NCI-H1694 (cell line): Measurements from ENCODE around the gene CYP27A1.

Experiments
- DNase-seq: peaks from one replicate; lab custom pipeline; 2025; lab: John Stamatoyannopoulos, UW

The CYP27A1 gene

DNA sequence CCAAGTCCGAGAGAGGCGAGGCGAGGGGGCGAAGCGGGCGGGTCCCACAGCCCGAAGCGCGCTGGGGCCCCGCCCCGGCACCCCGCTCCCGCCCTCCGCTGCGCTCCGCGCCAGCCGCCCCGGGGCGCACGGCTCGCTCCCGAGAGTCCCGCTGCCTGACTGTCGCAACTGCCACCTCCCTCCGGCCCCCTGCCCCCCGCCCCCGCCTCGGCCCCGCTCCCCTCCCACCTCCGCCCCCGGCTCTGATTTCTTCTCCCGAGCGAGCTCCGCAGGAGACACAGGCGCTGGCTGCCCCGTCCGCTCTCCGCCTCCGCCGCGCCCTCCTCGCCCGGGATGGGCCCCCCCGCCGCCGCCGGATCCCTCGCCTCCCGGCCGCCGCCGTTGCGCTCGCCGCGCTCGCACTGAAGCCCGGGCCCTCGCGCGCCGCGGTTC is 77.6 kb downstream of the CYP27A1 start, which contains the start of gene WNT6:
WNT6 (plus strand) TSS at position 250 of the 432 bp plus-strand sequence. CDS start 233 bp downstream, outside the sequence.
- DNase-seq, result no peak

DNA sequence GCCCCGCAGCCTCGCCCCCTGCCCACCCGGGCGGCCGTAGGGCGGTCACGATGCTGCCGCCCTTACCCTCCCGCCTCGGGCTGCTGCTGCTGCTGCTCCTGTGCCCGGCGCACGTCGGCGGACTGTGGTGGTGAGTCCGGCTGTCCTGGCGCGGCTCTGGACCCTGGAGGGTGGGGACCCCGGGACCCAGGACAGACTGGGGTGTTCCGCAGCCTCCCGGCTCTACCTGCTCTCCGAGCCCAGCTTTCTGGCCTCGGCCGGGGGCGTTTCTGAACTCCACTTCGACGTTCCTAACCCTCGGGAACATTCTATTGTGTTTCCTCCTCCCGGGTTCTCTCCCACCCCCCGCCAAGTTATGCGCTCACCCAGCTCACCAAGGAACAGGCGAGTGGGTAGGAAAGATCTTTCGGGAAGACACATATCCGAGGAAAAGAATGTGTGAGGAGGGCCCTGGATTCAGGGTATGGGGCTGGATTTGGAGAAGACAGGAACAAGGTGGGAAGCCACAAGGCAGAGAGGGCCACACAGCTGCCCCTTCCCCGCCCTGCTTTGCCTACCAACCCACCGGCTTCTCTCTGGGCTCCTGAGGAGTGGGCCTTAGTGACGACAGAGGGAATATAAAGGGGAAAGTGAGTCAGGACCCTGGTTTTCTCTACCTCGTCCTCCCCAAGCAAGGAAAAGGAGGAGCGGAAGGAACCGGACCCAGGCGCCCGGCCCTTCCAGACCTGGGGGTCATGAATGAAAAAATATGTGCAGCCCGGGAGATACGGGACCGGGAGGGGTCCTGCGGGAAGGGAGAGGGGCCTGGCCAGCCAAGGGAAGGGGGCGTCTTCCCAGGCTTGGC is 78.3 kb downstream of the CYP27A1 start:
- DNase-seq, result no peak

DNA sequence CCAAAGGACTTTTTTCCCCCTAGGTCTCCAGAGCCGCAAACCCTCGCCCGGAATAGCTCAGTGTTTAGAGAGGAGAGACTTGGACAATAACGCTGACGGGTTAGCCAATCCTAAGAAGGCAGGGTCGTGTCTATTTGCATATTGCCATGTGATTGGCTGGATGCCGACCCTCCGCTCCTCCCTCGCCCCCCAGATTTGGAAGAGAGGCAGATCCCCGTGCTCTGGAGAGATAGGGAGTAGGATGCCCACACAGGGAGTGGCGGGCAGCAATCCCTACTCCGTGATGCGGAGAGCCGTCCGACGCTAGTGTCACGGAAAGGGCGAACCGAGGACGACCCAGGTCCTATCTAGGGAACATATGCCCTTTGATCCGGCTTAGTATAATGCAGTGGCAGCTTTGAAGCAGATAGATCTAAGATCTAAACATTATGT is 79.0 kb downstream of the CYP27A1 start:
- DNase-seq, result peak; percentile 98

DNA sequence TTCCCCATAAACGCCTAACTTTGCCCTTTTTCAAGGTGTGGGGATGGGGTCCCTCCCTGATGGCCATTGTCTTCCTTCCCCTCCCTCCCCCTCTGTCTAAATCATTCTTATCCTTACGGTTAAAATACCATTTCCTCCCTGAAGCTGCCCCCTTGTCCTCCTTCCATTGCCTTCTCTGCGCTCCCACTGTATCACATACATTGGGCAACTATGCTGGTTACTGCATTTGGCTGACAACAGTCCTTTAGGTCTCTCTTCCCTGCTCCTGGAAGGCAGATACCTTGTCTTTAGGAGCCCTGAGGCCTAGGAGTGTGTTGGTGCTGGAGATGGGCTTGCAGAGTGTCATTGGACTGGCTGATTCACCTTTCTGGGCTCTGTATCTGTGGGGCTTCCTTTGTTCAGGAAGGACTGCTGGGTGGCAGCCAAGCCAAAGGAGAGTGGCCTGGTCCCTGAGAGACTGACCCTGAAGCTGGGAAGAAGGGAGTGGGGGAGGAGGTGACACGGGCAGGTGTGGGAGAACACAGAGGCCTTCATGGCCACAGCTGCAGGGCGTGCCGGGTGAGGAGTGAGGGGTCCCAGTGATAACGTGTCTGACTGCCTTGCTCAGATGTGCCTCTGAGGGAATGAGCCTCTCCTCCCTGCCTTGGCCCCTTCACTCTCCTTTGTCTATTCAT is 79.8 kb downstream of the CYP27A1 start:
- no peak for DNase-seq

DNA sequence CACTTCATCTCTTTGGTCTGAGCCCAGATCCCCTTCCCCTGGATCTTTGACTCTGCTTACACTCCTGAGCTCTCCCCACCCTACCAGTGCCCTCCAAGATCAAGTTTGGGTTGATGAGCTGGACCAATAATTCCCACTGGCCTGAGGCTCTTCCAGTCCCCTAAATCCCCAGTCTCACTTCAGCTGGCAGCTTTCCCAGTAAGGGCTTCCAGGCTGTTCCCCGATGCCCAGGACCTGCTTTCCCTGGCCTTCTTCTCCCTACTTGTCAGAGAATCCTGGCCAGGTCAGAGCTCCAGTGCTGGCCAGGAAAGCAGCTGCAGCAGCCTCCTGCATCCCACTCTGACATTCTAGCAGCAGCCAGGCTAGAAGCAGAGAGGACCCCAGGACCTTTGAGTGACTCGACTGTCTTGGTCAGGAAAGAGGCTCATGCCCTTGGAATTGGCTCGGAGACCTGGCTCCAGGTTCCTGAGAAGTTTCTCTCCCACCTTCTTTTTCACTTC is 81.1 kb downstream of the CYP27A1 start:
- no peak for DNase-seq
